Activated CD4-positive, CD25-positive, alpha-beta regulatory T cell treated with anti-CD3 and anti-CD28 coated beads, Interleukin-2, amount 50 U/mL, for 16 hours (primary cell): ENCODE results near the gene IVL.

Experiments used
- DNase-seq: peaks from one replicate; pipeline ENCODE4 v3.0.0-alpha.2; 2020; ENCODE audit warnings: low read depth, low spot score

Gene IVL

GRCh38 chr1:152946651-152947256 is 38.4 kb downstream of the IVL start, which contains the start of gene SPRR5:
SPRR5 (plus strand) TSS chr1:152947206; CDS start chr1:152948555, 1,349 bp downstream.
- no peak for DNase-seq

- no peak for DNase-seq
Observed at GRCh38 chr1:152951711-152952110, 43.4 kb downstream of the IVL start.

- no peak for DNase-seq
Observed at GRCh38 chr1:152953761-152954160, 45.4 kb downstream of the IVL start.

GRCh38 chr1:152954436-152954835 is 46.1 kb downstream of the IVL start:
- DNase-seq, result no peak

- DNase-seq, result no peak
Observed at GRCh38 chr1:152957561-152957960, 49.2 kb downstream of the IVL start.

GRCh38 chr1:152959273-152959672 is 50.9 kb downstream of the IVL start:
- DNase-seq, result no peak

- DNase-seq, result no peak
Observed at GRCh38 chr1:152959801-152960451, 51.6 kb downstream of the IVL start.

GRCh38 chr1:152960452-152961044 is 52.2 kb downstream of the IVL start:
- DNase-seq, result no peak
